Activated CD8-positive, alpha-beta T cell treated with anti-CD3 and anti-CD28 coated beads, Interleukin-2, amount 10 ng/mL, durations not matched to agents 7 days and 5 days (primary cell): ENCODE data around the gene CCL1. TPM values are rescaled to one million over a fixed set of nuclear protein-coding genes. Genes with fewer than 3 reads are reported as not detected.

Experiments used
- ATAC-seq: fragments of 150-1000 bp; cut with Tn5 transposase; one replicate; pipeline ENCODE4 v1.10.0; 2021; ENCODE audit warnings: moderate library complexity
- CTCF ChIA-PET: fragments of 350-600 bp; sonication (Branson Sonifier 250); formaldehyde crosslinking; loops from one replicate; lab custom pipeline; 2021; ENCODE audit warnings: antibody characterized with exemption; lab: Charles Lee
- POLR2A ChIA-PET: fragments of 350-600 bp; sonication (Branson Sonifier 250); formaldehyde crosslinking; loops from one replicate; lab custom pipeline; 2021; ENCODE audit warnings: antibody characterized with exemption; lab: Charles Lee
- DNase-seq: peaks from one replicate; pipeline ENCODE4 v3.0.0-alpha.2; 2020
- H3K27ac Mint-ChIP-seq: one replicate; pipeline ENCODE4 v1.8.0; 2021; ENCODE audit warnings: mild to moderate bottlenecking, mixed read lengths
- H3K27me3 Mint-ChIP-seq: one replicate; pipeline ENCODE4 v1.8.0; 2021; ENCODE audit warnings: low read depth, mixed read lengths
- H3K36me3 Mint-ChIP-seq: one replicate; pipeline ENCODE4 v1.8.0; 2021; ENCODE audit warnings: low read depth, mixed read lengths
- H3K4me1 Mint-ChIP-seq: one replicate; pipeline ENCODE4 v1.8.0; 2021; ENCODE audit warnings: low read depth, mixed read lengths
- H3K4me3 Mint-ChIP-seq: one replicate; pipeline ENCODE4 v1.8.0; 2021; ENCODE audit warnings: mild to moderate bottlenecking, mixed read lengths
- H3K9me3 Mint-ChIP-seq: one replicate; pipeline ENCODE4 v1.8.0; 2022; ENCODE audit warnings: mixed read lengths; ENCODE audit not compliant: insufficient read depth
- total RNA-seq, 2 experiments: library from RNA; stranded (reverse); gene quantifications; one replicate each; pipeline ENCODE4 v1.2.3, GENCODE V29; 2021

CCL1 gene
- total RNA-seq, 2 experiments from 2014 or later, result not detected

DNA sequence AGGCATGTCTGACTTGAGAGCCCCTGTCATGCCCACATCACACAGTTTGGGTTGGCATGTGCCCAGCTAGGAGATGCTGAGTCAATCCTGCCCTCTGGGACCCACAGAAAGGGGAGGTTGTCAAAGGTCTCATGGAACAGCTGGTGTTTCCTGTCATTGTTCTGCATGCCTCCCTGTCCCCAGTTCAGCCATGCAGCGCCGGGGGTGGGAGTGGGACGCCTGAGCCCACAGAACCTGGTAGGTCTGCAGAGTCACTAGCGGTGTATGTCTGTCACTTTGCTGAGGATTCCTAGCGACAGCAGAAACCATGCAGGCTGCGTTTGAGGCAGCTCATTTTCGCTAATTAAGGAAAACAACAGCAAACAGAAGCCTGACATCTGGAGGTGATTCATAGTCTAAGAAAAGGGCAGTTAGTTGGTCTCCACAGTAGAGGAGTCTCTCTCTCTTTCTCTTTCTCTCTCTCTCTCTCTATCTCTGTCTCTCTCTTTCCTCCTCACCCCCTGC lies 19.6 kb upstream of the CCL1 start:
- DNase-seq (peak; percentile 33), ATAC-seq (no peak)
- Mint-ChIP-seq H3K4me1 (peaks cover 54% of the 10 kb centered on the region), H3K27me3 (peaks cover 16% of the 10 kb centered on the region), H3K4me3 (no peak overlapping the region), H3K9me3 (no peaks in the 10 kb centered on the region), H3K36me3 (no peaks in the 10 kb centered on the region), H3K27ac (no peak overlapping the region)
- POLR2A ChIA-PET, result no interaction called here
- CTCF ChIA-PET, result interaction anchor here (0.6 to 4.1 kb wide), 13 partner anchors 9 to 182 kb away, joined by 3 to 71 read pairs (median 5); partner anchors contain the start of gene CCL1

DNA sequence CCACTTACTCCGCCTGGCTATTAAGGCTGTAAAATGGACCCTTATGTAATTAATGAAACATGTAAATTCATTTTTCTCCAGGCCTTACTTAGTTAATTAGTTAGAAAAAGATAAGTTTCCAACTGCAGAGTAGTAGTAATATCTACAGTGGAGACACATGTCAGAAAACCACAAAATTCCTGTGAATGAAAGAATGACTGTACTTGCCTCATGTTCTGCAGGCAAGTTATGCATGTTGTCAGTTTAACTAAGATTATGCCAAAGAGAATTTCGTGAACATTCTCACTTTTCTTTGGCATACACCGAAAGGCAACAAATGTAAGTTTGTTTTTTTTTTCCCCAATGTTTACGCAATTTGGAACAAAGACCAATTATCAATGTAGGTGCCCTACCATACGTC lies 16.8 kb upstream of the CCL1 start:
- H3K4me3 Mint-ChIP-seq, result no peak overlapping the region
- no peak for DNase-seq
- POLR2A ChIA-PET, result interaction anchor here (0.6 to 0.9 kb wide), 2 partner anchors 20 to 22 kb away, joined by 3 to 4 read pairs; no protein-coding TSS in a partner anchor
- no peaks in the 10 kb centered on the region for H3K9me3 Mint-ChIP-seq
- H3K36me3 Mint-ChIP-seq, result no peaks in the 10 kb centered on the region
- CTCF ChIA-PET, result interaction anchor here (1.0 to 2.0 kb wide), 2 partner anchors 17 to 18 kb away, joined by 4 to 14 read pairs; no protein-coding TSS in a partner anchor
- no peak for ATAC-seq
- peaks cover 19% of the 10 kb centered on the region for H3K27me3 Mint-ChIP-seq
- H3K4me1 Mint-ChIP-seq, result peaks cover 43% of the 10 kb centered on the region
- no peak overlapping the region for H3K27ac Mint-ChIP-seq

DNA sequence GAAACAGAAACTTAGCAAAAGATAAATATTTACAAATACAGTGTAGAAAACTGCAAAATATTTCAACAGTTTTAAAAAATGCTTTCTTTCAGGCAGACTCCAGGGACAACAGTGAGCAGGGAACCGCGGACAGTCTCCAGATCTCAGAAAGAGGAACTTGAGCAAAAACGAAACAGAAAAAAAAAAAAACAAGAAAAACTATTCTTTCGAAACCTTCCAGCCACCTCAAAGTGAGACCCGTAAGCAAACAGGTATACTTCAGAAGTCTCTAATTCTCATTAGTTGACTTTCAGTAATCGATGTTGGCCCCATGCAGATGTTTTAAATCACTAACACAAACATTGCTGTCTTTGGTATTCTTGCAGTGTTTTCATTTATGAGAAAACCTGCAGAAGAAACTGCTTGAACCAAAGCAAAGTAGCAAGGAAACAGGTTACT lies 15.7 kb upstream of the CCL1 start:
- CTCF ChIA-PET, result interaction anchor here (1.0 to 2.3 kb wide), 6 partner anchors 9 to 20 kb away, joined by 3 to 32 read pairs (median 8); partner anchors contain the start of gene CCL1
- ATAC-seq (peak; percentile 63), DNase-seq (peak; percentile 57)
- Mint-ChIP-seq H3K27me3 (peaks cover 17% of the 10 kb centered on the region), H3K4me3 (peak overlapping the region; percentile 46), H3K36me3 (no peaks in the 10 kb centered on the region), H3K9me3 (no peaks in the 10 kb centered on the region), H3K27ac (peak overlapping the region; percentile 25), H3K4me1 (peaks cover 38% of the 10 kb centered on the region)
- POLR2A ChIA-PET, result no interaction called here

DNA sequence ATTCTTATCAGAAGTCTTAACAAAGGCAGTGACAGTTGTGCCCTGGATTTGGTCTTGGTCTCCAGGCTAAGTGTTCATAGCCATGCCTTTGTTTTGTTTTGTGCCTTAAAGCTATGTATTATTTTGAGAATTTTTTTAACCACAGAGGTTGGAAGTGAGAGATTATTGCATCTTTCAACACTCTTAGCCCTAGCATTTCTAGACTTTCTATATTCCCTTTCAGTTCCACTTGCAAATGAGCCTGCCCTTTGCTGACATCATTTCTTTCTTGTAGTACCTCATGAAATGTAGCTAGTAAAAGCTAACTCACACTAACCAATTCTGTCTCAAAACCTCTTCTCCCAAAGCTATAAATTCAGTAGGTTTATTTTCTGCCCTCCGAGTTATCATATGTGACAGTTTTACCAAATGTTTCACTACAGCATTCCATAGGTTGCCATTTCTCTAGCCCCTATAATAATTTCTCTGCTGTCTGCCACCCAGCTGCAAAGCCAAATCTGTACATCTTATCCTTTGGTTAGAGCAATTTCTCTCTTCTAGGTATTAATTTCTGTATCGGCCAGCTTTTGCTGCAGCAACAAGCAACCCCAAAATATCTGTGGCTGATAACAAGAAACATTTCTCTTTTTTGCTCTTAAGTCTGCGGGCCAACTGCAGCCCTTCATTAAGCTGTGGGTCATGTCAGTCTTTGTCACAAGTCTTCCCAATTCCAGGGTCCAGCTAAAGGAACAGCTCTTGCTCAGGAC lies 14.2 kb upstream of the CCL1 start:
- ATAC-seq, result no peak
- CTCF ChIA-PET, result interaction anchor here (1.1 to 2.3 kb wide), 8 partner anchors 9 to 177 kb away, joined by 4 to 32 read pairs (median 6); partner anchors contain the start of gene CCL1
- no peak overlapping the region for H3K27ac Mint-ChIP-seq

DNA sequence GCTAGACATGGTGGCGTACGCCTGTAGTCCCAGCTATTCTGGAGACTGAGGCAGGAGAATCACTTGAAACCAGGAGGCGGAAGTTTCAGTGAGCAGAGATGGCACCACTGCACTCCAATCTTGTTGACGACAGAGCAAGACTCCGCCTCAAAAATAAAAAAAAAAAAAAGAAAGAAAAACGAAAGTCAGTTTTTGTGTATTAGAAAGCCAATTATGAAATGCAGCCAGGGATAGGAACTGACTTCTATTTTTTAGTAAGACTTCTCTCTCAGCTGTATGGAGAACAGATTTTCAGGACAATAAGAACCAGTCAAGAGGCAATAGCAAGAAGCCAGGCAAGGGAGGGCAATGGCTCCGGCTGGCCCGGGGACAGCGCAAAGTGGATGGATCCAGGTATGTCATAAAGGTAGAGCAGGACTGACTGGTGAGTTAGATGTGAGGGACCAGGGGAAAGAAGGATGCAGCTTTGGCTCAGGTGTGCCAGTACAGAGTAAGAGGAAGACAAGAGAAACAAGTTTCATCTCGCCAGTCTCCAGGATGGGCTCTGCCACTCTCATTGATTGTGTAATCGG lies 12.5 kb upstream of the CCL1 start:
- H3K27ac Mint-ChIP-seq, result no peak overlapping the region
- ChIA-PET POLR2A (no interaction called here), CTCF (interaction anchor here (2.0 kb wide), 1 partner anchor 14 kb away, joined by 13 read pairs; no protein-coding TSS in a partner anchor)
- peaks cover 11% of the 10 kb centered on the region for H3K27me3 Mint-ChIP-seq
- ATAC-seq, result no peak
- no peak overlapping the region for H3K4me3 Mint-ChIP-seq
- H3K4me1 Mint-ChIP-seq, result peaks cover 35% of the 10 kb centered on the region
- H3K9me3 Mint-ChIP-seq, result no peaks in the 10 kb centered on the region
- DNase-seq, result no peak
- H3K36me3 Mint-ChIP-seq, result no peaks in the 10 kb centered on the region

More for the DNA sequence above, 14.2 kb upstream of the CCL1 start:
- Mint-ChIP-seq H3K4me1 (peaks cover 29% of the 10 kb centered on the region), H3K4me3 (no peak overlapping the region), H3K27me3 (peaks cover 17% of the 10 kb centered on the region), H3K9me3 (no peaks in the 10 kb centered on the region), H3K36me3 (no peaks in the 10 kb centered on the region)
- POLR2A ChIA-PET, result interaction anchor here (0.6 to 1.1 kb wide), 2 partner anchors 8 to 1441 kb away, joined by 3 read pairs; no protein-coding TSS in a partner anchor
- DNase-seq, result no peak

DNA sequence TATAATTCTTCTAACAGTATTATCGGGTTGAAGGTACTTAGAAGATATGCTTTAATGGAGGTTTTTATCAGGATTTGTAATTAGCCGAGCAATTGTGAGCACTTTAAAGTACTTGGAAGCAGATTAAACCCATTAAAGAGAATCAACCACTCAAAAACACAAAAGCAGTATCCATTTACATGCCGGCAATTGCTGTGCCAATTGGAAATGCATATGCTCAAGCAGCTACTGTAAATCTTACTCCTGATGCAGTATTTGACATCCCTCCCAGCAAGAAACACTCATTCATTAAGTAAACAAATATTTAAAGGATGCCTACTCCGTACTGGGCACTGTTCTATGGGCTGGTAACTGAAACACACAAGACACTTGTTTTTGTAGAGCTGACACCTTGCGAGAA lies 11.4 kb upstream of the CCL1 start:
- H3K27me3 Mint-ChIP-seq, result peaks cover 11% of the 10 kb centered on the region
- H3K9me3 Mint-ChIP-seq, result no peaks in the 10 kb centered on the region
- DNase-seq, result no peak
- no peak for ATAC-seq
- H3K4me3 Mint-ChIP-seq, result no peak overlapping the region
- CTCF ChIA-PET, result interaction anchor here (2.0 kb wide), 1 partner anchor 13 kb away, joined by 13 read pairs; no protein-coding TSS in a partner anchor
- no peak overlapping the region for H3K27ac Mint-ChIP-seq
- peaks cover 40% of the 10 kb centered on the region for H3K4me1 Mint-ChIP-seq
- POLR2A ChIA-PET, result no interaction called here
- H3K36me3 Mint-ChIP-seq, result no peaks in the 10 kb centered on the region

DNA sequence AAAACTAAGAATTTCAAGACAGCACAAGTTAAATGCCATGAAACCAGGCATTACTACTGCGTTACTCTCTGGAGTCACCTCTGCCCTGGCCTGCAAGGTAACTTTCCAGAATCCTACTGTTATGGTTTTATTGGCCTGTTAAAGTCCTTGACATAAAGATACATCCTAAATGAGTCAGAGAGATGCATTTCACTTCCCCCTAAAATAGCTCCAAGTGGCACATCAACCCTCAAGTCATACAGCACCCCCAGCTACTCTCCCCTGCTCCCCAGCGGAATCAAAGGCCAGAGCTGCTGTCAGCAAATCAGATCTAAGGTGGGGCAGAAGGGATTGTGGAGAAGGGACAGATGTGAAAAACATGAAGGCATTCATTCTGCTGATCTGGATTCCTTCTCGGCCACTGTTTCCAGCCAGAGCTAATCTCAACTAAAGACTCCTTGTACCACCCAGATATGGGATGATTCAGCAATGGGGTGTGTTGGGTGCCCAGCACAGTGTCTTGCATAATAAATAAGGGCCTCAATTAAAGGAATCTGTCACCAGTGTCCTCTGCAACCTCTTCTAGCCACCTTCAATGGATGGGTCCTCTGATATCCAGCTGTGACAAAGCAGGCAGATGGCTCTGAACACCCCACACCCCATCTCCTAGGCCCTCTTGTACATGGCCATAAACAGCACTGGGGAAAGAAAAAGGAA lies 8.5 kb upstream of the CCL1 start:
- POLR2A ChIA-PET, result interaction anchor here (1.0 kb wide), 1 partner anchor 26 kb away, joined by 3 read pairs; no protein-coding TSS in a partner anchor
- Mint-ChIP-seq H3K4me1 (peaks cover 29% of the 10 kb centered on the region), H3K9me3 (no peaks in the 10 kb centered on the region), H3K27ac (no peak overlapping the region), H3K27me3 (peaks cover 18% of the 10 kb centered on the region), H3K4me3 (no peak overlapping the region), H3K36me3 (no peaks in the 10 kb centered on the region)
- DNase-seq, result no peak
- CTCF ChIA-PET, result interaction anchor here (1.1 to 5.6 kb wide), 5 partner anchors 10 to 171 kb away, joined by 3 to 54 read pairs (median 7); partner anchors contain the start of gene CCL1
- ATAC-seq, result no peak

DNA sequence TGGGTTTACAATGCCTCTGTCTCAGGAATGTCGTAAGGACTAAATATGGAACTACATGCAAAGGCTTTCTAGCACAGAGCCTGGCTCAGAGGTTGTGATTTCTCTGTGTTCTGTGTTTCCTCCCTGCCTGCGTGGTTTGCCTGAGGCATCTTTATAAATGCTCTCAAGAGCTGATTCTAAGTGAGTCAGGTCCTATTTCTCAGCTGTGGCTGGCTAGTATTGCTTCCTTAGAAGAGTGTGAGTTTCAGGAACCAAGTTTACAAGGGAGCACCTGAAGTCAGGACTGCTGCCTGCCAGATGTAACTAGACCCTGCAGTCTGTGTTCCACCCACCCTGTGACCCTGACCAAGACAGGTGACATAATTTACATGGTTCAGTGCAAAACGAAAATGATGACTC lies 8.0 kb upstream of the CCL1 start:
- Mint-ChIP-seq H3K36me3 (no peaks in the 10 kb centered on the region), H3K27me3 (peaks cover 18% of the 10 kb centered on the region), H3K4me3 (no peak overlapping the region), H3K27ac (no peak overlapping the region), H3K4me1 (peaks cover 34% of the 10 kb centered on the region), H3K9me3 (no peaks in the 10 kb centered on the region)
- ATAC-seq (no peak), DNase-seq (no peak)
- ChIA-PET POLR2A (interaction anchor here (1.0 kb wide), 1 partner anchor 27 kb away, joined by 3 read pairs; no protein-coding TSS in a partner anchor), CTCF (interaction anchor here (1.3 to 5.6 kb wide), 4 partner anchors 10 to 27 kb away, joined by 3 to 54 read pairs (median 12); partner anchors contain the start of gene CCL1)

DNA sequence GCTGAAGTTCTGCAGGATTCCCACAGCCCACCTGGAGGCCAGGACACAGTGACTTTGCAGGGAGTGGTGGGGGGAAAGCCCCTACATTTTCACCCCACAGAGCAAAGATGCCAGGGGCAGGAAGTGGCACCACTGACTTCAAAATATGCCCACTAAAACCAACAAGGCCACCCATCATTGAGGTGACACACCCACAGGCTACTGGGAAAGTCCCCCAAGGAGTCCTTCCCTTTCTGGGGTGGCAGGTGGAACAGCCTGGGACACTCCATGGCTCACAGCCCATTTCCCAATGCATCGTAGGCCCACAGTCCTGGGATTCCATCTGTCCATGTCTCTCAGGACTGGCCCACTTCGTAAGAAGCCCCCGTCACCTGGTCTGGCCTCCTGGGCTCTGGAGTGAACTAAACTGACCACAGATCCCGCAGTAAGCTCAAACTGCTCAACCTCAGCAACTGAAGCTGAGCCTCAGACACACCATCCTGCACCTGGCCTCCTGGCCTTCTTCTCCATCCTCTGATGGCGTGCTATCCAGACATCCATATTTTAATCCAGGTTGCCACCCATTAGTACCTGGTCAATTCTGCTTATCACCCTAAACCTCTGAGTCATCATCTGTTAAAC lies 7.5 kb upstream of the CCL1 start:
- ChIA-PET CTCF (interaction anchor here (1.2 to 5.6 kb wide), 3 partner anchors 9 to 199 kb away, joined by 3 to 54 read pairs (median 3); partner anchors contain the start of gene CCL1), POLR2A (no interaction called here)
- no peak overlapping the region for H3K27ac Mint-ChIP-seq
- no peak for DNase-seq
- H3K4me3 Mint-ChIP-seq, result no peak overlapping the region
- peaks cover 39% of the 10 kb centered on the region for H3K4me1 Mint-ChIP-seq
- H3K9me3 Mint-ChIP-seq, result no peaks in the 10 kb centered on the region
- peaks cover 14% of the 10 kb centered on the region for H3K27me3 Mint-ChIP-seq
- no peaks in the 10 kb centered on the region for H3K36me3 Mint-ChIP-seq
- no peak for ATAC-seq

DNA sequence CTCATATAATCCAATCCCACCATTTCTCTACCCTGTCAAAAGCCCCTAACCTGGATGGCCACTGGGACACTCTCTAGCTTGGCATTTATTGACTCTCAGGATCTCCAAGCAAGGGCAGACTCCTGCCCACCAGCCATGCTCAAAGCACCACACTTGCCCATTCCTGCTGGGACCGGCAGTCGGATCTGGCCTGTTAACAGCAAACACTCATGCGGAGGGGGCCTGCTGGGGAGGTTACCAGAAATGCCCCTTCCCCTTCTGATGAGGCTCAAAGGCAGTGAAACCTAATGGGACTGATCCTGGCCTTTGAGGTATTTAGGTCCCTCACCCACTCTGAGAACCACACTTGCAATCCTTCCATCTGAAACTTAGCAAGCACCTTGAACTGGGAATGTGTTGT lies 6.5 kb upstream of the CCL1 start:
- DNase-seq, result no peak
- peaks cover 16% of the 10 kb centered on the region for H3K27me3 Mint-ChIP-seq
- CTCF ChIA-PET, result interaction anchor here (1.2 to 5.6 kb wide), 5 partner anchors 7 to 198 kb away, joined by 3 to 54 read pairs (median 5); partner anchors contain the start of gene CCL1
- H3K36me3 Mint-ChIP-seq, result no peaks in the 10 kb centered on the region
- no peak overlapping the region for H3K27ac Mint-ChIP-seq
- POLR2A ChIA-PET, result interaction anchor here (0.6 to 0.9 kb wide), 2 partner anchors 8 to 15 kb away, joined by 3 to 4 read pairs; no protein-coding TSS in a partner anchor
- peaks cover 49% of the 10 kb centered on the region for H3K4me1 Mint-ChIP-seq
- ATAC-seq, result no peak
- H3K9me3 Mint-ChIP-seq, result no peaks in the 10 kb centered on the region
- H3K4me3 Mint-ChIP-seq, result no peak overlapping the region
